Right lung (tissue), 5 donors: ENCODE results near the gene HYOU1. TPM values are rescaled to one million over a fixed set of nuclear protein-coding genes. Genes with fewer than 3 reads are reported as not detected.
"Not testable (repeated sequence)": the region's sequence is repeated elsewhere in the genome, so short reads cannot be mapped to it uniquely, and the experiment has no call there.

Source experiments
- DNase-seq, 2 donors: peaks; one replicate each; pipeline ENCODE4 v3.0.0-alpha.2; 2013
- polyA plus RNA-seq, 5 donors: library from polyadenylated mRNA; unstranded; fragments of 120-200 nt; gene quantifications; one replicate each; pipeline versions ENCODE4 v1.2.1 to v1.2.3, GENCODE V29; 2013; ENCODE audit warnings: inconsistent platforms in 1 of 5, low replicate concordance in 1 of 5; ENCODE audit not compliant: insufficient read length in 5 of 5, insufficient read depth in 1 of 5

HYOU1 gene
- polyA plus RNA-seq, 5 donors, result 62.2 to 92.3 (median 70.6) TPM

GRCh38 chr11:119046489-119046888, 10.5 kb downstream of the HYOU1 start:
- DNase-seq, result no peak

- no peak for DNase-seq
These were observed 12.3 kb downstream of the HYOU1 start for GRCh38 chr11:119044708-119045107.

- DNase-seq, result no peak
These were observed 14.1 kb downstream of the HYOU1 start for GRCh38 chr11:119042927-119043326.

GRCh38 chr11:119041821-119042514, 15.0 kb downstream of the HYOU1 start:
- no peak for DNase-seq

- not testable (repeated sequence) for DNase-seq
These were observed 17.5 kb downstream of the HYOU1 start for GRCh38 chr11:119039471-119039870.

GRCh38 chr11:119038884-119039283, 18.1 kb downstream of the HYOU1 start:
- DNase-seq, result no peak

GRCh38 chr11:119034813-119035212, 22.2 kb downstream of the HYOU1 start:
- DNase-seq, result no peak

- DNase-seq, result not testable (repeated sequence)
These were observed 23.6 kb downstream of the HYOU1 start for GRCh38 chr11:119033421-119033820.

GRCh38 chr11:119031912-119032280, 25.1 kb downstream of the HYOU1 start:
- DNase-seq, result no peak

- peak; percentile 90 to 93 for DNase-seq
These were observed 26.5 kb downstream of the HYOU1 start, which contains the start of gene SLC37A4 for GRCh38 chr11:119030329-119031047. TSS of gene SLC37A4 (minus strand) at chr11:119030877.

- DNase-seq, result no peak
These were observed 27.0 kb downstream of the HYOU1 start for GRCh38 chr11:119030029-119030328.

GRCh38 chr11:119029340-119030028, 27.5 kb downstream of the HYOU1 start:
- DNase-seq, result peak in 1 of 2 donors; percentile 3

- DNase-seq, result no peak
These were observed 28.0 kb downstream of the HYOU1 start for GRCh38 chr11:119029069-119029339.

- no peak for DNase-seq
These were observed 28.5 kb downstream of the HYOU1 start for GRCh38 chr11:119028346-119029068.

GRCh38 chr11:119027561-119028345, 29.3 kb downstream of the HYOU1 start:
- no peak for DNase-seq

GRCh38 chr11:119026970-119027369, 30.0 kb downstream of the HYOU1 start:
- no peak for DNase-seq

GRCh38 chr11:119025978-119026766, 30.8 kb downstream of the HYOU1 start:
- DNase-seq, result no peak

GRCh38 chr11:119025541-119025940, 31.5 kb downstream of the HYOU1 start:
- DNase-seq, result no peak

- no peak for DNase-seq
These were observed 31.9 kb downstream of the HYOU1 start for GRCh38 chr11:119025099-119025473.

- DNase-seq, result no peak
These were observed 32.4 kb downstream of the HYOU1 start for GRCh38 chr11:119024430-119025098.
